Measurements from ENCODE around the gene RABAC1.

GRCh38 chr19:41930322-41930722 lies 28.8 kb downstream of the RABAC1 start:
- TF ChIP-seq EZH2 (IDR thresholded peaks at IDR 0.05; ENCODE audit: insufficient read depth, low read length) (no peak), CTCF (IDR thresholded peaks at IDR 0.05; ENCODE audit: insufficient read depth, low read depth, low read length) (no peak)
